Panc1 (cell line): Measurements from ENCODE around the gene SIGLEC8. TPM values are rescaled to one million over a fixed set of nuclear protein-coding genes. Genes with fewer than 3 reads are reported as not detected.

Source experiments
- ATAC-seq: fragments of 200-7000 bp; cut with Tn5 transposase; 2 replicates; pipeline ENCODE4 v1.9.1; 2020; ENCODE audit warnings: mild to moderate bottlenecking, moderate library complexity
- BruUV-seq: library from RNA; stranded (reverse); fragments of 400-500 nt; replicated peaks from 2 replicates; lab custom pipeline; 2021; lab: Mats Ljungman, UMichigan
- CTCF ChIA-PET: fragments of 300-600 bp; sonication (Branson Sonifier 250); formaldehyde crosslinking; loops from one replicate; lab custom pipeline; 2022; ENCODE audit warnings: antibody characterized with exemption; lab: Charles Lee
- POLR2A ChIA-PET: fragments of 300-600 bp; sonication (Branson Sonifier 250); formaldehyde crosslinking; loops from one replicate; lab custom pipeline; 2022; ENCODE audit warnings: antibody characterized with exemption; lab: Charles Lee
- DNase-seq: peaks from one replicate; pipeline ENCODE4 v3.0.0-alpha.2; 2010; ENCODE audit warnings: low read depth, low spot score
- H3K27ac ChIP-seq: 2 replicates; pipeline ENCODE4 v1.5.1; 2011; ENCODE audit warnings: mild to moderate bottlenecking, low read length, inconsistent platforms
- H3K27me3 ChIP-seq: fragments of 200-500 bp; sonication (Bioruptor generic); 2 replicates; pipeline ENCODE4 v1.6.0; 2014; ENCODE audit warnings: low read length, inconsistent platforms; ENCODE audit not compliant: control insufficient read depth, insufficient read depth
- H3K36me3 ChIP-seq: fragments of 200-500 bp; sonication (Bioruptor generic); 2 replicates; pipeline ENCODE4 v1.5.1; 2014; ENCODE audit warnings: inconsistent platforms, mild to moderate bottlenecking, low read length, moderate library complexity; ENCODE audit not compliant: control insufficient read depth, insufficient read depth
- H3K4me1 ChIP-seq: 2 replicates; pipeline ENCODE4 v1.5.1; 2011; ENCODE audit warnings: inconsistent platforms, mild to moderate bottlenecking, low read length, moderate library complexity; ENCODE audit not compliant: control insufficient read depth, insufficient read depth
- H3K4me3 ChIP-seq, 2 experiments: 2 replicates each; pipeline ENCODE4 v1.5.1; 2011 to 2012; ENCODE audit warnings: low read depth in 2 of 2, low read length in 2 of 2, mild to moderate bottlenecking in 2 of 2, inconsistent platforms in 1 of 2, moderate library complexity in 1 of 2
- H3K9me3 ChIP-seq: fragments of 200-500 bp; sonication (Bioruptor generic); 2 replicates; pipeline ENCODE4 v1.5.1; 2014; ENCODE audit warnings: low read depth, mild to moderate bottlenecking, inconsistent platforms, low read length, moderate library complexity; ENCODE audit not compliant: control insufficient read depth, insufficient read depth
- POLR2AphosphoS5 ChIP-seq: IDR thresholded peaks from 2 replicates; pipeline ENCODE4 v1.6.1; 2012; ENCODE audit warnings: mild to moderate bottlenecking, low read depth, low read length, moderate library complexity
- SIN3A ChIP-seq: IDR thresholded peaks from 2 replicates; pipeline ENCODE4 v1.6.1; 2012; ENCODE audit warnings: low read depth, mild to moderate bottlenecking, low read length, moderate library complexity, borderline replicate concordance; ENCODE audit not compliant: insufficient read depth
- TCF7L2 ChIP-seq: IDR thresholded peaks from 2 replicates; pipeline ENCODE4 v1.6.1; 2011; ENCODE audit warnings: mild to moderate bottlenecking, low read depth, low read length, inconsistent platforms
- in situ Hi-C: cut with HindIII; loops from 2 replicates; pipeline ENCODE4 v1.10.0; 2016; ENCODE audit warnings: low sequenced_read_pairs, low pct_unique_long_range_greater_than_20kb
- intact Hi-C: fragments of 100-400 bp; cut with micrococcal nuclease; formaldehyde crosslinking; loops from one replicate; pipeline ENCODE4 v1.10.0; 2022; ENCODE audit not compliant: unreplicated experiment
- total RNA-seq: library from RNA; stranded (reverse); gene quantifications from one replicate; pipeline ENCODE4 v1.2.1, GENCODE V29; 2021; ENCODE audit not compliant: unreplicated experiment
- TF ChIP-seq, protein P1 (sequence below): fragments of 450-650 bp; IDR thresholded peaks from 2 replicates; pipeline ENCODE4 v1.5.1; 2017; ENCODE audit warnings: mild to moderate bottlenecking
- TF ChIP-seq, protein P2 (sequence below), 2 experiments: IDR thresholded peaks; 2 replicates each; pipeline ENCODE4 v1.6.1; 2011 to 2012; ENCODE audit warnings: low read depth in 2 of 2, control low read depth in 1 of 2, low read length in 1 of 2, mild to moderate bottlenecking in 1 of 2, moderate library complexity in 1 of 2; ENCODE audit not compliant: insufficient read depth in 1 of 2

Gene SIGLEC8
- total RNA-seq, 1 experiment from 2014 or later: not detected

DNA sequence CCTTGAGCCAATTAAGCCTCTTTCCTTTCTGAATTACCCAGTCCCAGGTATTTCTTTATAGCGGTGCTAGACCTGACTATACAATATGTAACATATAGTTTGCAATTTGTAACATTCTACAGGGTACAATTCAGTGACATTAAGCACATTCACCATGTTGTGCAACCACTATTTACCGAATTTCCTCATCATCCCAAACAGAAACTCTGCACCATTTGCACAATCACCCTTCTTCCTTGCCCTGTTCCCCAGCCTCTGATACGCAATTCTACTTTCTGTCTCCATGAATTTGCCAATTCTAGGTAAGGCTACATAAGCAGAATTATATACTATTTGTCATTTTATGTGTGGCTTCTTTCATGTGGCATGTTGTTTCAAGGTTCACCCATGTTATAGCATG is 27.1 kb downstream of the SIGLEC8 start:
- intact Hi-C loops (no loop called here), in situ Hi-C loops (no loop called here)
- ChIA-PET CTCF (no interaction called here), POLR2A (no interaction called here)
- no TSS peak for BruUV-seq
- Histone ChIP-seq H3K9me3 (no peaks in the 10 kb centered on the region), H3K36me3 (no peaks in the 10 kb centered on the region; the same call in 1 of the 2 replicates), H3K4me1 (no peaks in the 10 kb centered on the region), H3K4me3 (no peak overlapping the region), H3K27ac (no peak overlapping the region), H3K27me3 (no peaks in the 10 kb centered on the region; the same call in 1 of the 2 replicates)
- TF ChIP-seq, protein P1, sequence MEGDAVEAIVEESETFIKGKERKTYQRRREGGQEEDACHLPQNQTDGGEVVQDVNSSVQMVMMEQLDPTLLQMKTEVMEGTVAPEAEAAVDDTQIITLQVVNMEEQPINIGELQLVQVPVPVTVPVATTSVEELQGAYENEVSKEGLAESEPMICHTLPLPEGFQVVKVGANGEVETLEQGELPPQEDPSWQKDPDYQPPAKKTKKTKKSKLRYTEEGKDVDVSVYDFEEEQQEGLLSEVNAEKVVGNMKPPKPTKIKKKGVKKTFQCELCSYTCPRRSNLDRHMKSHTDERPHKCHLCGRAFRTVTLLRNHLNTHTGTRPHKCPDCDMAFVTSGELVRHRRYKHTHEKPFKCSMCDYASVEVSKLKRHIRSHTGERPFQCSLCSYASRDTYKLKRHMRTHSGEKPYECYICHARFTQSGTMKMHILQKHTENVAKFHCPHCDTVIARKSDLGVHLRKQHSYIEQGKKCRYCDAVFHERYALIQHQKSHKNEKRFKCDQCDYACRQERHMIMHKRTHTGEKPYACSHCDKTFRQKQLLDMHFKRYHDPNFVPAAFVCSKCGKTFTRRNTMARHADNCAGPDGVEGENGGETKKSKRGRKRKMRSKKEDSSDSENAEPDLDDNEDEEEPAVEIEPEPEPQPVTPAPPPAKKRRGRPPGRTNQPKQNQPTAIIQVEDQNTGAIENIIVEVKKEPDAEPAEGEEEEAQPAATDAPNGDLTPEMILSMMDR: no peak
- no peak for TF ChIP-seq TCF7L2
- TF ChIP-seq, protein P2, sequence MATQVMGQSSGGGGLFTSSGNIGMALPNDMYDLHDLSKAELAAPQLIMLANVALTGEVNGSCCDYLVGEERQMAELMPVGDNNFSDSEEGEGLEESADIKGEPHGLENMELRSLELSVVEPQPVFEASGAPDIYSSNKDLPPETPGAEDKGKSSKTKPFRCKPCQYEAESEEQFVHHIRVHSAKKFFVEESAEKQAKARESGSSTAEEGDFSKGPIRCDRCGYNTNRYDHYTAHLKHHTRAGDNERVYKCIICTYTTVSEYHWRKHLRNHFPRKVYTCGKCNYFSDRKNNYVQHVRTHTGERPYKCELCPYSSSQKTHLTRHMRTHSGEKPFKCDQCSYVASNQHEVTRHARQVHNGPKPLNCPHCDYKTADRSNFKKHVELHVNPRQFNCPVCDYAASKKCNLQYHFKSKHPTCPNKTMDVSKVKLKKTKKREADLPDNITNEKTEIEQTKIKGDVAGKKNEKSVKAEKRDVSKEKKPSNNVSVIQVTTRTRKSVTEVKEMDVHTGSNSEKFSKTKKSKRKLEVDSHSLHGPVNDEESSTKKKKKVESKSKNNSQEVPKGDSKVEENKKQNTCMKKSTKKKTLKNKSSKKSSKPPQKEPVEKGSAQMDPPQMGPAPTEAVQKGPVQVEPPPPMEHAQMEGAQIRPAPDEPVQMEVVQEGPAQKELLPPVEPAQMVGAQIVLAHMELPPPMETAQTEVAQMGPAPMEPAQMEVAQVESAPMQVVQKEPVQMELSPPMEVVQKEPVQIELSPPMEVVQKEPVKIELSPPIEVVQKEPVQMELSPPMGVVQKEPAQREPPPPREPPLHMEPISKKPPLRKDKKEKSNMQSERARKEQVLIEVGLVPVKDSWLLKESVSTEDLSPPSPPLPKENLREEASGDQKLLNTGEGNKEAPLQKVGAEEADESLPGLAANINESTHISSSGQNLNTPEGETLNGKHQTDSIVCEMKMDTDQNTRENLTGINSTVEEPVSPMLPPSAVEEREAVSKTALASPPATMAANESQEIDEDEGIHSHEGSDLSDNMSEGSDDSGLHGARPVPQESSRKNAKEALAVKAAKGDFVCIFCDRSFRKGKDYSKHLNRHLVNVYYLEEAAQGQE (IDR thresholded peaks at IDR 0.05; ENCODE audit: insufficient read depth in 1 of 2, low read depth in 2 of 2, low read length in 1 of 2): no peak
- no peak for TF ChIP-seq SIN3A
- no peak for TF ChIP-seq POLR2AphosphoS5
- ATAC-seq (no peak), DNase-seq (no peak)

DNA sequence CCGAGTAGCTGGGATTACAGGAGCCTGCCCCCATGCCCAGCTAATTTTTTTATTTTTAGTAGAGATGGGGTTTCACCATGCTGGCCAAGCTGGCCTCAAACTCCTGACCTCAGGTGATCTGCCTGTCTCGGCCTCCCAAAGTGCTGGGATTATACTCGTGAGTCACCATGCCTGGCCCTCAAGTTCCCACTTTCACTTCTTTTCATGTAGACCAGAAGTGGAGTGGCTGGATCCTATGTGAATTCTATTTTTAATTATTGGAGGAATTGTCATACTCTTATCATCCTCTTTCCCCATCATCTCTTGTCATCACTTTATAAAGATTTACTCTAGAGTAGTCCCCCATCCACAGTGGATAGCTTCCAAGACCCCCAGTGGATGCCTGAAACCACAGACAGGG is 28.0 kb downstream of the SIGLEC8 start:
- DNase-seq (no peak), ATAC-seq (no peak)
- BruUV-seq: no TSS peak
- Histone ChIP-seq H3K4me3 (no peak overlapping the region), H3K27me3 (no peaks in the 10 kb centered on the region; the same call in 1 of the 2 replicates), H3K27ac (no peak overlapping the region), H3K9me3 (no peaks in the 10 kb centered on the region), H3K4me1 (no peaks in the 10 kb centered on the region), H3K36me3 (no peaks in the 10 kb centered on the region; the same call in 1 of the 2 replicates)
- in situ Hi-C loops: no loop called here
- no peak for TF ChIP-seq TCF7L2
- TF ChIP-seq, protein P1: no peak
- TF ChIP-seq POLR2AphosphoS5: no peak
- no peak for TF ChIP-seq SIN3A
- TF ChIP-seq, protein P2 (IDR thresholded peaks at IDR 0.05; ENCODE audit: insufficient read depth in 1 of 2, low read depth in 2 of 2, low read length in 1 of 2): no peak
- intact Hi-C loops: no loop called here
- POLR2A ChIA-PET: no interaction called here
- CTCF ChIA-PET: no interaction called here
